HepG2 (cell line): ENCODE results near the gene PDE3A. TPM values are rescaled to one million over a fixed set of nuclear protein-coding genes. Genes with fewer than 3 reads are reported as not detected.

ENCODE experiments used
- ATAC-seq: fragments of 200-7000 bp; cut with Tn5 transposase; 3 replicates; pipeline ENCODE4 v1.9.1; 2020; ENCODE audit warnings: mild to moderate bottlenecking, moderate library complexity
- BruUV-seq: library from RNA; stranded (reverse); fragments of 400-500 nt; replicated peaks from 2 replicates; lab custom pipeline; 2021; lab: Mats Ljungman, UMichigan
- CTCF ChIA-PET: fragments of 300-600 bp; formaldehyde crosslinking; extraction: SDS; loops from one replicate; lab custom pipeline; 2021; ENCODE audit warnings: low total read pairs, inconsistent platforms, low intra/inter-chr PET ratio; lab: Yijun Ruan, JAX
- POLR2A ChIA-PET: fragments of 350-600 bp; sonication (Branson Sonifier 250); formaldehyde crosslinking; loops from one replicate; lab custom pipeline; 2020; ENCODE audit warnings: antibody characterized with exemption, inconsistent platforms; lab: Yijun Ruan, JAX
- DNase-seq: peaks from one replicate; pipeline ENCODE4 v3.0.0-alpha.2; 2015; ENCODE audit warnings: low spot score
- FAIRE-seq: peaks from 3 replicates; lab custom pipeline; 2011; peaks lifted over from hg19 to GRCh38; lab: Jason Lieb, UNC
- H2AFZ ChIP-seq: one replicate; pipeline ENCODE4 v1.6.1; 2011; ENCODE audit warnings: low read length, inconsistent platforms
- H3K27ac ChIP-seq: fragments of 300-600 bp; 3 replicates; pipeline ENCODE4 v1.8.0; 2011; ENCODE audit warnings: mixed run types, mild to moderate bottlenecking, mixed read lengths, low read length, inconsistent platforms; ENCODE audit not compliant: insufficient read depth; ENCODE audit errors: extremely low read length
- H3K27me3 ChIP-seq, 2 experiments: fragments of 200-600 bp in 1 of 2; 2 replicates in 1 of 2; 3 replicates in 1 of 2; pipeline versions ENCODE4 v1.6.0 to v1.8.0; 2011; ENCODE audit warnings: low read length in 2 of 2, mild to moderate bottlenecking in 2 of 2, moderate library complexity in 2 of 2, inconsistent platforms in 1 of 2; ENCODE audit not compliant: insufficient read depth in 2 of 2, control insufficient read depth in 1 of 2
- H3K36me3 ChIP-seq, 2 experiments: fragments of 200-600 bp in 1 of 2; replicated peaks in 1 of 2; 2 replicates in 1 of 2; 3 replicates in 1 of 2; pipeline versions ENCODE4 v1.5.1 to v1.8.0; 2011; ENCODE audit warnings: low read length in 2 of 2, inconsistent platforms in 1 of 2; ENCODE audit not compliant: insufficient read depth in 2 of 2, control insufficient read depth in 1 of 2
- H3K4me1 ChIP-seq: 2 replicates; pipeline ENCODE4 v1.5.1; 2012; ENCODE audit warnings: low read length, inconsistent platforms; ENCODE audit not compliant: insufficient read depth
- H3K4me2 ChIP-seq: 2 replicates; pipeline ENCODE4 v1.6.0; 2011; ENCODE audit warnings: low read depth, low read length, inconsistent platforms
- H3K4me3 ChIP-seq, 3 experiments: fragments of 200-600 bp in 1 of 3; sonication (generic), shearing (Covaris generic) in 1 of 3; replicated peaks in 1 of 3; 2 replicates each; pipeline ENCODE4 v1.5.1; 2011 to 2016; ENCODE audit warnings: low read length in 3 of 3, inconsistent platforms in 2 of 3, low read depth in 2 of 3, mild to moderate bottlenecking in 2 of 3, control low read depth in 1 of 3, mixed read lengths in 1 of 3; ENCODE audit not compliant: insufficient read depth in 1 of 3
- H3K79me2 ChIP-seq: one replicate; pipeline ENCODE4 v1.6.1; 2011; ENCODE audit warnings: low read length, inconsistent platforms; ENCODE audit not compliant: insufficient read depth
- H3K9ac ChIP-seq: 2 replicates; pipeline ENCODE4 v1.6.0; 2011; ENCODE audit warnings: mild to moderate bottlenecking, low read depth, low read length, inconsistent platforms; ENCODE audit not compliant: insufficient read depth
- H3K9me3 ChIP-seq: 2 replicates; pipeline ENCODE4 v1.5.1; 2012; ENCODE audit warnings: mild to moderate bottlenecking, low read length
- H4K20me1 ChIP-seq: 2 replicates; pipeline ENCODE4 v1.6.0; 2011; ENCODE audit warnings: inconsistent platforms, mild to moderate bottlenecking, low read length, moderate library complexity; ENCODE audit not compliant: insufficient read depth
- GTF2F1 ChIP-seq: fragments of 150-350 bp; IDR thresholded peaks from 2 replicates; pipeline ENCODE4 v1.6.1; 2014; ENCODE audit warnings: low read length
- KLF9 ChIP-seq: IDR thresholded peaks from 2 replicates; pipeline ENCODE4 v1.6.1; 2016; ENCODE audit warnings: low read depth
- MED8 ChIP-seq: sonication (generic); formaldehyde crosslinking; IDR thresholded peaks from 2 replicates; pipeline ENCODE4 v1.8.1; 2023; ENCODE audit warnings: mild to moderate bottlenecking, missing genetic modification reagents; ENCODE audit not compliant: insufficient replicate concordance
- NR2F2 ChIP-seq: IDR thresholded peaks from 2 replicates; pipeline ENCODE4 v1.6.1; 2012; ENCODE audit warnings: low read depth, inconsistent platforms, borderline replicate concordance
- SMAD3 ChIP-seq: sonication (generic); formaldehyde crosslinking; IDR thresholded peaks from 2 replicates; pipeline ENCODE4 v1.4.0; 2020; ENCODE audit warnings: missing genetic modification reagents
- TARDBP ChIP-seq: sonication (generic); formaldehyde crosslinking; IDR thresholded peaks from 2 replicates; pipeline ENCODE4 v1.8.0; 2022; ENCODE audit warnings: mild to moderate bottlenecking, missing genetic modification reagents
- ZBTB1 ChIP-seq: sonication (generic); formaldehyde crosslinking; IDR thresholded peaks from 2 replicates; pipeline ENCODE4 v1.4.0; 2020; ENCODE audit warnings: missing genetic modification reagents, borderline replicate concordance
- ZFP90 ChIP-seq: sonication (generic); formaldehyde crosslinking; IDR thresholded peaks from 2 replicates; pipeline ENCODE4 v1.8.0; 2022; ENCODE audit warnings: missing genetic modification reagents, mild to moderate bottlenecking, inconsistent platforms, borderline replicate concordance
- ZKSCAN1 ChIP-seq: fragments of 150-350 bp; IDR thresholded peaks from 2 replicates; pipeline ENCODE4 v1.6.1; 2014; ENCODE audit warnings: low read length
- ZNF224 ChIP-seq: sonication (generic); formaldehyde crosslinking; IDR thresholded peaks from 2 replicates; pipeline ENCODE4 v1.5.0; 2020; ENCODE audit warnings: mild to moderate bottlenecking, missing genetic modification reagents
- ZNF589 ChIP-seq: sonication (generic); formaldehyde crosslinking; conservative IDR thresholded peaks from 2 replicates; pipeline ENCODE4 v1.8.0; 2022; ENCODE audit warnings: mild to moderate bottlenecking, moderate library complexity, missing genetic modification reagents
- ZNF629 ChIP-seq: sonication (generic); formaldehyde crosslinking; conservative IDR thresholded peaks from 2 replicates; pipeline ENCODE4 v1.5.0; 2020; ENCODE audit warnings: missing genetic modification reagents
- ZNF761 ChIP-seq: sonication (generic); formaldehyde crosslinking; conservative IDR thresholded peaks from 2 replicates; pipeline ENCODE4 v1.4.0; 2020; ENCODE audit warnings: mild to moderate bottlenecking, missing genetic modification reagents
- ZSCAN9 ChIP-seq: IDR thresholded peaks from 2 replicates; pipeline ENCODE4 v1.6.1; 2016; ENCODE audit warnings: borderline replicate concordance
- WGBS: methylation state at CpG from one replicate; pipeline ENCODE4 v1.1.6; 2017; ENCODE audit warnings: low lambda C conversion rate; 5-methylcytosine and 5-hydroxymethylcytosine counted together
- in situ Hi-C: cut with HindIII; loops from 2 replicates; pipeline ENCODE4 v1.10.0; 2017; ENCODE audit warnings: low pct_unique_long_range_greater_than_20kb; ENCODE audit not compliant: extremely low pct_ligation_motif_present
- intact Hi-C: fragments of 100-400 bp; cut with micrococcal nuclease; formaldehyde crosslinking; loops from one replicate; pipeline ENCODE4 v1.10.0; 2022; ENCODE audit not compliant: unreplicated experiment
- polyA plus RNA-seq, 8 experiments: library from polyadenylated mRNA; depleted of rRNA in 3 of 8; stranded (reverse) in 7 of 8; unstranded in 1 of 8; fragments of >200 nt; fragmentation: Illumina TruSeq in 4 of 8; extraction: Trizol in 4 of 8; gene quantifications; 2 replicates each; pipeline versions ENCODE4 v1.2.1 to v1.2.3, GENCODE V29; 2011 to 2016; ENCODE audit warnings: low read depth in 4 of 8, missing spikeins in 1 of 8, mixed read lengths in 1 of 8; ENCODE audit not compliant: insufficient read depth in 1 of 8
- total RNA-seq, 5 experiments: library from RNA; depleted of rRNA; stranded (reverse); fragments of >200 nt; fragmentation: Illumina TruSeq; extraction: Trizol; gene quantifications; 2 replicates each; pipeline ENCODE4 v1.2.3, GENCODE V29; 2016; ENCODE audit warnings: low read depth in 1 of 5
- TF ChIP-seq, protein P1 (sequence below): sonication (generic); formaldehyde crosslinking; IDR thresholded peaks from 2 replicates; pipeline ENCODE4 v1.4.0; 2020; ENCODE audit warnings: missing genetic modification reagents
- TF ChIP-seq, protein P2 (sequence below): sonication (generic); formaldehyde crosslinking; IDR thresholded peaks from 2 replicates; pipeline ENCODE4 v1.8.0; 2022; ENCODE audit warnings: missing genetic modification reagents, mild to moderate bottlenecking, moderate library complexity, borderline replicate concordance

PDE3A gene
- total and polyA plus RNA-seq, 2 of the 13 experiments (the other 11 are each of a cell fraction or from before 2014, with no cell fraction given) = 0.77 to 1.5 TPM

DNA sequence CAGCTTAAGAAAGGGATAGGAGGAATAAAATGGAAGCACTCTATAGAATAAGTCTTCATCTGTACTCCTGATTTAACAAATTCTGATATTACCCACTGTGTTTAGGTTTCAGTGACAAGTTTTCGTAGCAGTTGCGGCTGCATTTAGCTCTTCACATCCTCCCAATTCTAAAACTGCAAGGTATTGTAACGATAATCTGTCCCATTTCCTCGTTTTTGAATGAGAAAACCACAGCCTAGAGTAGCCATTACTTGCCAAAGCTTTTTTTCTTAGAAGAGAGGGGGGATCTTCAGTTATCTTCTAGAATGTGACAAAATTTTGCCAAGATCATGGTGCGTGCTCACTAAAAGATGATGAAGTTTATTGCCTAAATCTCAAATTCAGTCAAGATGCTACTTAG, 155.8 kb downstream of the PDE3A start:
- Histone ChIP-seq H3K4me3 (no peak overlapping the region), H3K9ac (no peak overlapping the region), H4K20me1 (no peaks in the 10 kb centered on the region), H3K9me3 (no peaks in the 10 kb centered on the region), H3K4me2 (no peak overlapping the region), H3K27me3 (no peaks in the 10 kb centered on the region), H3K79me2 (no peaks in the 10 kb centered on the region), H3K4me1 (no peaks in the 10 kb centered on the region), H3K27ac (no peak overlapping the region), H2AFZ (no peak overlapping the region), H3K36me3 (no peaks in the 10 kb centered on the region)
- no TSS peak for BruUV-seq
- POLR2A ChIA-PET = no interaction called here
- intact Hi-C loops = no loop called here
- CTCF ChIA-PET = no interaction called here
- in situ Hi-C loops = no loop called here
- DNase-seq (no peak), FAIRE-seq (no peak), ATAC-seq (no peak)
- TF ChIP-seq SMAD3 (CRISPR knock-in tag) = no peak
- TF ChIP-seq ZNF589 (CRISPR knock-in tag) = no peak
- no peak for TF ChIP-seq ZSCAN9
- TF ChIP-seq MED8 (CRISPR knock-in tag) = no peak
- no peak for TF ChIP-seq ZKSCAN1
- no peak for TF ChIP-seq ZNF224 (CRISPR knock-in tag)
- TF ChIP-seq ZFP90 (CRISPR knock-in tag) = no peak
- TF ChIP-seq, protein P1, sequence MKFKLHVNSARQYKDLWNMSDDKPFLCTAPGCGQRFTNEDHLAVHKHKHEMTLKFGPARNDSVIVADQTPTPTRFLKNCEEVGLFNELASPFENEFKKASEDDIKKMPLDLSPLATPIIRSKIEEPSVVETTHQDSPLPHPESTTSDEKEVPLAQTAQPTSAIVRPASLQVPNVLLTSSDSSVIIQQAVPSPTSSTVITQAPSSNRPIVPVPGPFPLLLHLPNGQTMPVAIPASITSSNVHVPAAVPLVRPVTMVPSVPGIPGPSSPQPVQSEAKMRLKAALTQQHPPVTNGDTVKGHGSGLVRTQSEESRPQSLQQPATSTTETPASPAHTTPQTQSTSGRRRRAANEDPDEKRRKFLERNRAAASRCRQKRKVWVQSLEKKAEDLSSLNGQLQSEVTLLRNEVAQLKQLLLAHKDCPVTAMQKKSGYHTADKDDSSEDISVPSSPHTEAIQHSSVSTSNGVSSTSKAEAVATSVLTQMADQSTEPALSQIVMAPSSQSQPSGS (CRISPR knock-in tag) = no peak
- no peak for TF ChIP-seq TARDBP (CRISPR knock-in tag)
- TF ChIP-seq, protein P2, sequence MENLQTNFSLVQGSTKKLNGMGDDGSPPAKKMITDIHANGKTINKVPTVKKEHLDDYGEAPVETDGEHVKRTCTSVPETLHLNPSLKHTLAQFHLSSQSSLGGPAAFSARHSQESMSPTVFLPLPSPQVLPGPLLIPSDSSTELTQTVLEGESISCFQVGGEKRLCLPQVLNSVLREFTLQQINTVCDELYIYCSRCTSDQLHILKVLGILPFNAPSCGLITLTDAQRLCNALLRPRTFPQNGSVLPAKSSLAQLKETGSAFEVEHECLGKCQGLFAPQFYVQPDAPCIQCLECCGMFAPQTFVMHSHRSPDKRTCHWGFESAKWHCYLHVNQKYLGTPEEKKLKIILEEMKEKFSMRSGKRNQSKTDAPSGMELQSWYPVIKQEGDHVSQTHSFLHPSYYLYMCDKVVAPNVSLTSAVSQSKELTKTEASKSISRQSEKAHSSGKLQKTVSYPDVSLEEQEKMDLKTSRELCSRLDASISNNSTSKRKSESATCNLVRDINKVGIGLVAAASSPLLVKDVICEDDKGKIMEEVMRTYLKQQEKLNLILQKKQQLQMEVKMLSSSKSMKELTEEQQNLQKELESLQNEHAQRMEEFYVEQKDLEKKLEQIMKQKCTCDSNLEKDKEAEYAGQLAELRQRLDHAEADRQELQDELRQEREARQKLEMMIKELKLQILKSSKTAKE (CRISPR knock-in tag) = no peak
- no peak for TF ChIP-seq NR2F2
- no peak for TF ChIP-seq ZNF761
- TF ChIP-seq GTF2F1 = no peak
- TF ChIP-seq ZNF629 (CRISPR knock-in tag) = no peak
- no peak for TF ChIP-seq KLF9 (CRISPR knock-in tag)
- TF ChIP-seq ZBTB1 = no peak
- 33% methylated on average over 5 of the region's 5 CpGs for WGBS
